Endodermal cell (in vitro differentiated cells): ENCODE results near the gene RSL24D1. TPM values are rescaled to one million over a fixed set of nuclear protein-coding genes. Genes with fewer than 3 reads are reported as not detected.

Experiments used
- DNase-seq: peaks from one replicate; pipeline ENCODE4 v3.0.0-alpha.2; 2017
- H3K27ac ChIP-seq: 2 replicates; pipeline ENCODE4 v1.5.1; 2013; ENCODE audit warnings: mild to moderate bottlenecking, low read depth, low read length, moderate library complexity
- H3K27me3 ChIP-seq: 2 replicates; pipeline ENCODE4 v1.6.1; 2013; ENCODE audit warnings: mild to moderate bottlenecking, low read length, moderate library complexity; ENCODE audit not compliant: insufficient read depth, control insufficient read depth, poor library complexity, severe bottlenecking
- H3K36me3 ChIP-seq: 2 replicates; pipeline ENCODE4 v1.7.0; 2013; ENCODE audit warnings: mild to moderate bottlenecking, low read length, moderate library complexity; ENCODE audit not compliant: control insufficient read depth, insufficient read depth
- H3K4me1 ChIP-seq: one replicate; pipeline ENCODE4 v1.7.0; 2013; ENCODE audit warnings: low read length; ENCODE audit not compliant: control insufficient read depth, insufficient read depth
- H3K4me3 ChIP-seq: 2 replicates; pipeline ENCODE4 v1.5.1; 2013; ENCODE audit warnings: mild to moderate bottlenecking, low read length, moderate library complexity
- H3K9ac ChIP-seq: 2 replicates; pipeline ENCODE4 v1.6.1; 2013; ENCODE audit warnings: mild to moderate bottlenecking, low read length, moderate library complexity; ENCODE audit not compliant: poor library complexity, severe bottlenecking; ENCODE audit errors: extremely low read depth
- H3K9me3 ChIP-seq: 2 replicates; pipeline ENCODE4 v1.6.1; 2013; ENCODE audit warnings: mild to moderate bottlenecking, low read length, moderate library complexity; ENCODE audit not compliant: control insufficient read depth
- H3K27ac Mint-ChIP-seq: 2 replicates; pipeline ENCODE4 v1.8.0; 2020; ENCODE audit warnings: mixed read lengths
- H3K27me3 Mint-ChIP-seq: 2 replicates; pipeline ENCODE4 v1.8.0; 2021; ENCODE audit warnings: mild to moderate bottlenecking, mixed read lengths; ENCODE audit not compliant: insufficient read depth
- H3K36me3 Mint-ChIP-seq: 2 replicates; pipeline ENCODE4 v1.8.0; 2020; ENCODE audit warnings: low read depth, mixed read lengths
- H3K4me1 Mint-ChIP-seq: 2 replicates; pipeline ENCODE4 v1.8.0; 2020; ENCODE audit warnings: mixed read lengths
- H3K4me3 Mint-ChIP-seq: 2 replicates; pipeline ENCODE4 v1.8.0; 2020; ENCODE audit warnings: mild to moderate bottlenecking, moderate library complexity, mixed read lengths
- H3K9me3 Mint-ChIP-seq: 2 replicates; pipeline ENCODE4 v1.8.0; 2020; ENCODE audit warnings: mild to moderate bottlenecking, mixed read lengths
- WGBS, 2 experiments: methylation state at CpG; one replicate each; pipeline versions ENCODE4 v1.1.5 to v1.1.7; 2013; ENCODE audit warnings: missing lambda C conversion rate in 2 of 2, mixed read lengths in 1 of 2; ENCODE audit not compliant: insufficient coverage in 1 of 2, insufficient read length in 1 of 2; 5-methylcytosine and 5-hydroxymethylcytosine counted together
- long read RNA-seq, 4 experiments: library from polyadenylated mRNA in 2 of 4; library from RNA in 1 of 4; library from capped mRNA in 1 of 4; stranded (forward) in 3 of 4; unstranded in 1 of 4; transcript quantifications; one replicate each; pipeline ENCODE4 v2.0.0, GENCODE V29; 2020 to 2021; ENCODE audit warnings: inconsistent platforms in 1 of 4
- polyA plus RNA-seq, 2 experiments: library from polyadenylated mRNA; stranded (reverse); fragments of 50-300 nt; gene quantifications; one replicate each; pipeline ENCODE4 v1.2.3, GENCODE V29; 2013
- total RNA-seq, 2 donors: library from RNA; stranded (reverse); fragmentation: NEBNext Ultra II Directional in 1 of 2; extraction: Animal tissue kit (Norgen Biotek cat#: 25700) in 1 of 2; gene quantifications; 2 replicates in 1 of 2; 3 replicates in 1 of 2; pipeline ENCODE4 v1.2.1, GENCODE V29; 2021
- TF ChIP-seq, protein P1 (sequence below): fragments of 200-600 bp; sonication (generic); conservative IDR thresholded peaks from 2 replicates; pipeline ENCODE4 v1.5.0; 2021; ENCODE audit warnings: antibody characterized with exemption, mild to moderate bottlenecking

RSL24D1 gene
- 10 to 100 TPM; 75.9 to 79.8 TPM for total RNA-seq
- polyA plus RNA-seq (2013, experiment 1 of 2): 116 TPM
- polyA plus RNA-seq (2013, experiment 2 of 2): 108 TPM
- long read RNA-seq, experiment 1, transcript RSL24D1-201 (6 exons, 2,015 nt): major isoform, 74 of 89 reads
- long read RNA-seq, experiment 1, partial matches to known transcripts: 5 of 89 reads
- long read RNA-seq, experiment 1, other reads (novel, unspliced or antisense): 10 of 89 reads
- long read RNA-seq, experiment 2, transcript RSL24D1-201 (6 exons, 2,015 nt): major isoform, 199 of 204 reads
- long read RNA-seq, experiment 2, partial matches to known transcripts: 2 of 204 reads
- long read RNA-seq, experiment 2, other reads (novel, unspliced or antisense): 3 of 204 reads
- long read RNA-seq, experiment 3, transcript RSL24D1-201 (6 exons, 2,015 nt): major isoform, 329 of 334 reads
- long read RNA-seq, experiment 3, partial matches to known transcripts: 4 of 334 reads
- long read RNA-seq, experiment 3, other reads (novel, unspliced or antisense): 1 of 334 reads
- long read RNA-seq, experiment 4, transcript RSL24D1-201 (6 exons, 2,015 nt): major isoform, 428 of 437 reads
- long read RNA-seq, experiment 4, partial matches to known transcripts: 4 of 437 reads
- long read RNA-seq, experiment 4, other reads (novel, unspliced or antisense): 5 of 437 reads

- H3K36me3 Mint-ChIP-seq: peaks cover 6% of the 10 kb centered on the region
- Histone ChIP-seq H3K4me1 (no peaks in the 10 kb centered on the region), H3K4me3 (peak within 1 kb of the TSS; percentile 98), H3K27me3 (no peaks in the 10 kb centered on the region), H3K36me3 (peaks cover 11% of the 10 kb centered on the region), H3K27ac (peak within 1 kb of the TSS; percentile 94), H3K9ac (peak within 1 kb of the TSS; percentile 96), H3K9me3 (peaks cover 7% of the 10 kb centered on the region)
- WGBS, 2 experiments: 0 to 1% methylated on average over 27 to 62 of the region's 62 CpGs
- H3K27me3 Mint-ChIP-seq: no peaks in the 10 kb centered on the region
- H3K27ac Mint-ChIP-seq: no peak within 1 kb of the TSS
- H3K4me1 Mint-ChIP-seq: peaks cover 4% of the 10 kb centered on the region
- no peak within 1 kb of the TSS for H3K4me3 Mint-ChIP-seq
- peaks cover 12% of the 10 kb centered on the region for H3K9me3 Mint-ChIP-seq
- TF ChIP-seq, protein P1, sequence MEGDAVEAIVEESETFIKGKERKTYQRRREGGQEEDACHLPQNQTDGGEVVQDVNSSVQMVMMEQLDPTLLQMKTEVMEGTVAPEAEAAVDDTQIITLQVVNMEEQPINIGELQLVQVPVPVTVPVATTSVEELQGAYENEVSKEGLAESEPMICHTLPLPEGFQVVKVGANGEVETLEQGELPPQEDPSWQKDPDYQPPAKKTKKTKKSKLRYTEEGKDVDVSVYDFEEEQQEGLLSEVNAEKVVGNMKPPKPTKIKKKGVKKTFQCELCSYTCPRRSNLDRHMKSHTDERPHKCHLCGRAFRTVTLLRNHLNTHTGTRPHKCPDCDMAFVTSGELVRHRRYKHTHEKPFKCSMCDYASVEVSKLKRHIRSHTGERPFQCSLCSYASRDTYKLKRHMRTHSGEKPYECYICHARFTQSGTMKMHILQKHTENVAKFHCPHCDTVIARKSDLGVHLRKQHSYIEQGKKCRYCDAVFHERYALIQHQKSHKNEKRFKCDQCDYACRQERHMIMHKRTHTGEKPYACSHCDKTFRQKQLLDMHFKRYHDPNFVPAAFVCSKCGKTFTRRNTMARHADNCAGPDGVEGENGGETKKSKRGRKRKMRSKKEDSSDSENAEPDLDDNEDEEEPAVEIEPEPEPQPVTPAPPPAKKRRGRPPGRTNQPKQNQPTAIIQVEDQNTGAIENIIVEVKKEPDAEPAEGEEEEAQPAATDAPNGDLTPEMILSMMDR: peak; percentile 67
- DNase-seq: peak; percentile 98
Measured at GRCh38 chr15:55196458-55197361, at the start of gene RSL24D1. Gene RSL24D1 (minus strand): TSS chr15:55196941. CDS start chr15:55196890, 51 bp downstream.

DNA sequence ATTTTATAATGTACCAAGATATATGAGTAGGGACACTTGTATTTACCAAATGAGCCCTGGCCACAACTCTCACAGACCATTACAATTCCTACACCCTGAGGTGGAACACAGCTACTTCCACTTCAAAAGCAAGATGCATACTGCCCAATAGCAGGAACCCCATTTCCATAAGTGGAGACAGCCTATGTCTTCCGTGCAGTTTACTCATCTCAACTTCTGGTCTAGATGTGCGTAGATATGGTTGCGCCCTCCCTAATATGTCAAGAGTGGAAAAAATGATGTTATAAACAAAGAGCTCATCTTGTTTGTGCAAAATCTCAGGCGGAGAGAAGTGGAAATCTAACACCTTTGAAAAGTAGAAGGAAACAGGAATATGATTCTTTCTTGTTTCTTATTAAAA, 48.3 kb upstream of the RSL24D1 start:
- H3K27ac Mint-ChIP-seq: no peak overlapping the region
- no peak overlapping the region for H3K27ac ChIP-seq
- no peaks in the 10 kb centered on the region for H3K9me3 ChIP-seq
- no peak overlapping the region for H3K4me3 ChIP-seq
- H3K36me3 Mint-ChIP-seq: no peaks in the 10 kb centered on the region
- TF ChIP-seq, protein P1: no peak
- H3K27me3 Mint-ChIP-seq: no peaks in the 10 kb centered on the region
- H3K36me3 ChIP-seq: no peaks in the 10 kb centered on the region
- no peaks in the 10 kb centered on the region for H3K27me3 ChIP-seq
- 93 to 100% methylated on average over 2 to 4 of the region's 4 CpGs for WGBS, 2 experiments
- no peak overlapping the region for H3K9ac ChIP-seq
- H3K4me1 Mint-ChIP-seq: peaks cover 14% of the 10 kb centered on the region
- no peaks in the 10 kb centered on the region for H3K4me1 ChIP-seq
- no peak overlapping the region for H3K4me3 Mint-ChIP-seq
- no peaks in the 10 kb centered on the region for H3K9me3 Mint-ChIP-seq
- no peak for DNase-seq

- H3K4me3 Mint-ChIP-seq: no peak overlapping the region
- no peaks in the 10 kb centered on the region for H3K27me3 Mint-ChIP-seq
- peaks cover 3% of the 10 kb centered on the region for H3K4me1 Mint-ChIP-seq
- no peak for DNase-seq
- no peaks in the 10 kb centered on the region for H3K9me3 ChIP-seq
- H3K4me3 ChIP-seq: no peak overlapping the region
- no peaks in the 10 kb centered on the region for H3K9me3 Mint-ChIP-seq
- H3K36me3 ChIP-seq: no peaks in the 10 kb centered on the region
- TF ChIP-seq, protein P1: no peak
- WGBS, 2 experiments: no CpG with 5 or more reads among the region's 1 CpG
- no peaks in the 10 kb centered on the region for H3K36me3 Mint-ChIP-seq
- H3K9ac ChIP-seq: no peak overlapping the region
- no peak overlapping the region for H3K27ac ChIP-seq
- no peaks in the 10 kb centered on the region for H3K4me1 ChIP-seq
- H3K27me3 ChIP-seq: no peaks in the 10 kb centered on the region
- no peak overlapping the region for H3K27ac Mint-ChIP-seq
Measured at GRCh38 chr15:55241891-55242290, 45.1 kb upstream of the RSL24D1 start.
